GM21619 (cell line): Measurements from ENCODE around the gene BAG3.
A peak's percentile ranks its signal among the peaks of the same experiment; 100 is the strongest.

Experiments
- ATAC-seq: cut with Tn5 transposase; IDR thresholded peaks from one replicate; pipeline ENCODE4 v1.9.1; 2021; ENCODE audit not compliant: unreplicated experiment

Gene BAG3

GRCh38 chr10:119725828-119726675 is 74.9 kb downstream of the BAG3 start, which contains the start of gene INPP5F:
Gene INPP5F (plus strand): TSS chr10:119726050. CDS start chr10:119726263, 213 bp downstream.
- peak; percentile 89 for ATAC-seq

- ATAC-seq = no peak
Measured at GRCh38 chr10:119726676-119727261, 75.6 kb downstream of the BAG3 start.
